GM19023 (cell line): ENCODE results near the gene MUC12.
"Not testable (repeated sequence)": the region's sequence is repeated elsewhere in the genome, so short reads cannot be mapped to it uniquely, and the experiment has no call there.

ENCODE experiments used
- ATAC-seq: cut with Tn5 transposase; IDR thresholded peaks from one replicate; pipeline ENCODE4 v1.9.1; 2021; ENCODE audit warnings: mild to moderate bottlenecking, moderate library complexity; ENCODE audit not compliant: unreplicated experiment

The MUC12 gene

GRCh38 chr7:100984241-100984918, 15.0 kb downstream of the MUC12 start:
- ATAC-seq = not testable (repeated sequence)

DNA sequence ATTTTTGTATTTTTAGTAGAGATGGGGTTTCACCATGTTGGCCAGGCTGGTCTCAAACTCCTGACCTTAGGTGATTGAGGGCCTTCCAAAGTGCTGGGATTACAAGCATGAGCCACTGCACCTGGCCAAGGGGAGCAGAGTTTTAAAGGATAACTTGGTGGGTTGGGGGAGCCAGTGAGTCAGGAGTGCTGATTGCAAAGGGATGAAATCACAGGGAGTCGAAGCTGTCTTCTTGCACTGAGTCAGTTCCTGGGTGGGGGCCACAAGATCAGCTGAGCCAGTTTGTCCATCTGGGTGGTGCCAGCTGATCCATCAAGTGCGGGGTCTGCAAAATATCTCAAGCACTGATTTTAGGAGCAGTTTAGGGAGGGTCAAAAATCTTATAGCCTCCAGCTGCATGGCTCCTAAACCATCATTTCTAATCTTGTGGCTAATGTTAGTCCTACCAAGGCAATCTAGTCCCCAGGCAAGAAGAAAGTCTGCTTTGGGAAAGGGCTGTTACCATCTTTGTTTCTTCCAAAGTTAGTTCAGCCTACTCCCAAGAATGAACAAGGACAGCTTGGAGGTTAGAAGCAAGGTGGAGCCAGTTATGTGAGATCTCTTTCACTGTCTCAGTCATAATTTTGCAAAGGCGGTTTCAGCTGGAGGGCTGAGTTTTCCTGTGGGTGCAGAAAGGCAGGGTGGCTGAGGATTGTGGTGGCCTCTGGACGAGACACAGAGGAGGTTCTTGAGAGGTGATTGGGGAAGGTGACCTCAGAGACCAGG, 15.8 kb downstream of the MUC12 start:
- not testable (repeated sequence) for ATAC-seq

GRCh38 chr7:100991631-100992030, 22.3 kb downstream of the MUC12 start:
- ATAC-seq = no peak

DNA sequence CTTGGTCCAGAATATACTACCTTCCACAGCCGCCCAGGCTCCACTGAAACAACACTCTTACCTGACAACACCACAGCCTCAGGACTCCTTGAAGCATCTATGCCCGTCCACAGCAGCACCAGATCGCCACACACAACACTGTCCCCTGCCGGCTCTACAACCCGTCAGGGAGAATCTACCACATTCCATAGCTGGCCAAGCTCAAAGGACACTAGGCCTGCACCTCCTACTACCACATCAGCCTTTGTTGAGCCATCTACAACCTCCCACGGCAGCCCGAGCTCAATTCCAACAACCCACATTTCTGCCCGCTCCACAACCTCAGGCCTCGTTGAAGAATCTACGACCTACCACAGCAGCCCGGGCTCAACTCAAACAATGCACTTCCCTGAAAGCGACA, 22.9 kb downstream of the MUC12 start:
- ATAC-seq = not testable (repeated sequence)

DNA sequence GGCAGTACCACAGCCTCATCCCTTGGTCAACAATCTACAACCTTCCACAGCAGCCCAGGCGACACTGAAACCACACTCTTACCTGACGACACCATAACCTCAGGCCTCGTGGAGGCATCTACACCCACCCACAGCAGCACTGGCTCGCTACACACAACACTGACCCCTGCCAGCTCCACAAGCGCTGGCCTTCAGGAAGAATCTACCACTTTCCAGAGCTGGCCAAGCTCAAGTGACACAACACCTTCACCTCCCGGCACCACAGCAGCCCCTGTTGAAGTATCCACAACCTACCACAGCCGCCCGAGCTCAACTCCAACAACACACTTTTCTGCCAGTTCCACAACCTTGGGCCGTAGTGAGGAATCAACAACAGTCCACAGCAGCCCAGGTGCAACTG, 25.3 kb downstream of the MUC12 start:
- ATAC-seq = not testable (repeated sequence)

DNA sequence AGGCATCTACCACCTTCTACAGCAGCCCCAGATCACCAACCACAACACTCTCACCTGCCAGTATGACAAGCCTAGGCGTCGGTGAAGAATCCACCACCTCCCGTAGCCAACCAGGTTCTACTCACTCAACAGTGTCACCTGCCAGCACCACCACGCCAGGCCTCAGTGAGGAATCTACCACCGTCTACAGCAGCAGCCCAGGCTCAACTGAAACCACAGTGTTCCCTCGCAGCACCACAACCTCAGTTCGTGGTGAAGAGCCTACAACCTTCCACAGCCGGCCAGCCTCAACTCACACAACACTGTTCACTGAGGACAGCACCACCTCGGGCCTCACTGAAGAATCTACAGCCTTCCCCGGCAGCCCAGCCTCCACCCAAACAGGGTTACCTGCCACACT, 29.2 kb downstream of the MUC12 start:
- ATAC-seq = not testable (repeated sequence)

GRCh38 chr7:100999334-100999733, 30.0 kb downstream of the MUC12 start:
- ATAC-seq = not testable (repeated sequence)

DNA sequence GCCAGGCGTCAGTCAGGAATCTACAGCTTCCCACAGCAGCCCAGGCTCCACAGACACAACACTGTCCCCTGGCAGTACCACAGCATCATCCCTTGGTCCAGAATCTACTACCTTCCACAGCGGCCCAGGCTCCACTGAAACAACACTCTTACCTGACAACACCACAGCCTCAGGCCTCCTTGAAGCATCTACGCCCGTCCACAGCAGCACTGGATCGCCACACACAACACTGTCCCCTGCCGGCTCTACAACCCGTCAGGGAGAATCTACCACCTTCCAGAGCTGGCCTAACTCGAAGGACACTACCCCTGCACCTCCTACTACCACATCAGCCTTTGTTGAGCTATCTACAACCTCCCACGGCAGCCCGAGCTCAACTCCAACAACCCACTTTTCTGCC, 30.7 kb downstream of the MUC12 start:
- not testable (repeated sequence) for ATAC-seq

GRCh38 chr7:101002333-101002732, 33.0 kb downstream of the MUC12 start:
- not testable (repeated sequence) for ATAC-seq

DNA sequence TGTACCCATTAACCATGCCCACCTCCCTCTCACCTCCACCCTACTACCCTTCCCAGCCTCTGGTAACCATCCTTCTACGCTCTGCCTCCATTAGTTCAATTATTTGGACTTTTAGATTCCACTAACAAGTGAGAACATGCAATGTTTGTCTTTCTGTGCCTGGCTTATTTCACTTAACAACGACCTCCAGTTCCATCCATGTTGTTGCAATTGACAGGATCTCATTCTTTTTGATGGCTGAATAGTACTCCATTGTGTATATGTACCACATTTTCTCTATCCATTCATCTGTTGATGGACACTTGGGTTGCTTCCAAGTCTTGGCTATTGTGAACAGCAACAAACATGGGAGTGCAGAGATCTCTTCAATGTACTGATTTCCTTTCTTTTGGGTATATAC, 38.0 kb downstream of the MUC12 start:
- ATAC-seq = not testable (repeated sequence)

GRCh38 chr7:101009629-101010028, 40.3 kb downstream of the MUC12 start:
- no peak for ATAC-seq

GRCh38 chr7:101012931-101013330, 43.6 kb downstream of the MUC12 start:
- ATAC-seq = no peak

GRCh38 chr7:101015626-101016025, 46.3 kb downstream of the MUC12 start:
- no peak for ATAC-seq

DNA sequence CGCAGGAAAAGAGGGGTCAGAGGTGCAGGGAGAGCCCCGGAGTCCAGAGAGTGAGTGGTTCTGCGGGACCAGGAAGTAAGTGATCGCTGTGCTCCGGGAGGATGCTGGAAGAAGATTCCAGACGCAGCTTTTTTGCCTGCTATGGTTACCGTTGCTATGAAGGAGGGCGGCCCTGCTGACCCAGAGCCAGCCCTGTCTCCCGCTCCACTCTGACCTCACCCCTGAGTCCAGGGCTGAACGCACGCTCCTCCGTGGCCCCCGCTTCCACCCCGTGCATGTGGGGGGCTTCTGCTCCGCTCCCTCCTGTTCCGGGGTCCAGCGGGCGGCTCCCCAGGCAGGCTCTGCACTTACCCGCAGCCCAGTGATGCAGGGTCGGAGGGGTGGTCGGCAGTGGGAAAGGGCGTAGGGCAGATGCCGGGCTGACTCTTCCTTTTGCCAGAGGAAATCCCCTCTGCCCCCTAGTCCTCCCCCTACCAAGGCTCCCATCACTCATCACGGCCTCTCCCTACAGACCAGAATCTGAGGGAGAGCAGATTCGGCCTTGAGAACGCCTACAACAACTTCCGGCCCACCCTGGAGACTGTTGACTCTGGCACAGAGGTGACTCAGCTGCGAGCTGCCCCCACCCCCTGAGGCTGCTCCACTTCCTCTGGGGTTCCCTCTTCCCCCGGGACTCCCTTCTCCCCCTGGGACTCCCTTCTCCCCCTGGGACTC, 47.9 kb downstream of the MUC12 start:
- ATAC-seq = peak; percentile 80

- ATAC-seq = no peak
Measured at GRCh38 chr7:101018271-101019167, 49.2 kb downstream of the MUC12 start.

DNA sequence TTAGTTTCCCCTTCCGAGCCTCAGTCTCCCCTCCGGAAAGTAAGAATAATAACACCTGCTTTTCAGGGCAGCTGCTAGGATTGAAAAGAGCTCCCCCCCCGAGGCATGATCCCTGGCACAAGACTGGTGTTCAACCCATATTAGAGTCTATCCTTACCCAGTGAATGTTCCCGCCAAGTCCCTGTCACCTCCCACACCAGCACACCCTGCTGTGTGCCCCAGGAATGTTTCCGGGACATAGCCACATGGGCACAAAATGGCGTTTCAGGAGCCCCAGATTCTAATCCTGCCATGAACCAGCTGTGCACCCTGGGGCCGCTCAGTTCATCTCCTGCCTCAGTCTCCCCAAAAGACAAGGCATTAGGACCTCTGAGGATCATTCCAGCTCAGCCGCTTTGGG, 51.1 kb downstream of the MUC12 start:
- no peak for ATAC-seq

GRCh38 chr7:101021703-101022102, 52.3 kb downstream of the MUC12 start:
- no peak for ATAC-seq

GRCh38 chr7:101023839-101024238, 54.5 kb downstream of the MUC12 start:
- ATAC-seq = no peak

DNA sequence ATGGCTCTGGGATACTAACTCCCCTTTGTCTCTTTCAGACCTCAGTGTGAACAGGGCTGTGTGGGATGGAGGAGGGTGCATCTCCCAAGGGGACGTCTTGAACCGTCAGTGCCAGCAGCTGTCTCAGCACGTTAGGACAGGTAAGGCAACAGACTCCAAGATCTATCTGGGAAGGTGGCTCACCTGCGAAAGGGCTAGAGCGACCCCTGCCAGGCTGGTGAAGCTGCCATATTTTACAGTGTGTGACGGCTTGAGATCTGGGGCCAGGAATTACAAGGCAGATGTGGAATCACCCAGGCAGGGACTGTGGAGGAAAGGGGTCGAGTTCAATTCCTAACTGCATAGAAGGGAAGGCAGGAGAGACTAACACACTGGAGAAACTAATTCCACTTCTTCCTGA, 61.7 kb downstream of the MUC12 start:
- ATAC-seq = no peak

DNA sequence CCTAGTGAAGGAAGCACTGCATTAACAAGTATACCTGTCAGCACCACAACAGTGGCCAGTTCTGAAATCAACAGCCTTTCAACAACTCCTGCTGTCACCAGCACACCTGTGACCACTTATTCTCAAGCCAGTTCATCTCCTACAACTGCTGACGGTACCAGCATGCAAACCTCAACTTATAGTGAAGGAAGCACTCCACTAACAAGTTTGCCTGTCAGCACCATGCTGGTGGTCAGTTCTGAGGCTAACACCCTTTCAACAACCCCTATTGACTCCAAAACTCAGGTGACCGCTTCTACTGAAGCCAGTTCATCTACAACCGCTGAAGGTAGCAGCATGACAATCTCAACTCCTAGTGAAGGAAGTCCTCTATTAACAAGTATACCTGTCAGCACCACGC, 66.6 kb downstream of the MUC12 start:
- ATAC-seq = no peak

DNA sequence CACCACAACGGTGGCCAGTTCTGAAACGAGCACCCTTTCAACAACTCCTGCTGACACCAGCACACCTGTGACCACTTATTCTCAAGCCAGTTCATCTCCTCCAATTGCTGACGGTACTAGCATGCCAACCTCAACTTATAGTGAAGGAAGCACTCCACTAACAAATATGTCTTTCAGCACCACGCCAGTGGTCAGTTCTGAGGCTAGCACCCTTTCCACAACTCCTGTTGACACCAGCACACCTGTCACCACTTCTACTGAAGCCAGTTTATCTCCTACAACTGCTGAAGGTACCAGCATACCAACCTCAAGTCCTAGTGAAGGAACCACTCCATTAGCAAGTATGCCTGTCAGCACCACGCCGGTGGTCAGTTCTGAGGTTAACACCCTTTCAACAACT, 71.9 kb downstream of the MUC12 start:
- not testable (repeated sequence) for ATAC-seq
